SK-N-MC (cell line): ENCODE results near the gene SLC35B1.
A peak's percentile ranks its signal among the peaks of the same experiment; 100 is the strongest.

ENCODE experiments used
- DNase-seq: peaks from one replicate; pipeline ENCODE4 v3.0.0-alpha.2; 2011; ENCODE audit warnings: low read depth, low spot score
- H3K27ac ChIP-seq: fragments of 200-600 bp; sonication (generic); 2 replicates; pipeline ENCODE4 v1.5.1; 2016; ENCODE audit warnings: mixed run types
- H3K36me3 ChIP-seq: fragments of 200-600 bp; sonication (generic); 2 replicates; pipeline ENCODE4 v1.6.1; 2017; ENCODE audit warnings: antibody characterized with exemption, low read length, mixed read lengths; ENCODE audit not compliant: insufficient read depth
- H3K4me3 ChIP-seq: fragments of 200-600 bp; sonication (generic); 2 replicates; pipeline ENCODE4 v1.5.1; 2016
- H3K9ac ChIP-seq: fragments of 200-600 bp; sonication (generic); 2 replicates; pipeline ENCODE4 v1.8.0; 2017; ENCODE audit warnings: mixed run types, mixed read lengths; ENCODE audit not compliant: insufficient read length
- H3K9me3 ChIP-seq: fragments of 200-600 bp; sonication (generic); 2 replicates; pipeline ENCODE4 v1.6.1; 2017; ENCODE audit warnings: low read depth, mild to moderate bottlenecking, antibody characterized with exemption, low read length, moderate library complexity, mixed read lengths
- EZH2 ChIP-seq: fragments of 200-600 bp; sonication (generic); IDR thresholded peaks from one replicate; pipeline ENCODE4 v1.6.1; 2017; ENCODE audit warnings: antibody characterized with exemption
- FOXP2 ChIP-seq: optimal IDR thresholded peaks from 2 replicates; pipeline ENCODE3; 2011; ENCODE audit warnings: mild to moderate bottlenecking, moderate library complexity; ENCODE audit not compliant: insufficient read depth; ENCODE audit errors: extremely low read length, control extremely low read depth
- POLR2AphosphoS5 ChIP-seq: IDR thresholded peaks from 2 replicates; pipeline ENCODE4 v1.6.1; 2012; ENCODE audit warnings: mild to moderate bottlenecking, low read depth, low read length, borderline replicate concordance

The SLC35B1 gene

DNA sequence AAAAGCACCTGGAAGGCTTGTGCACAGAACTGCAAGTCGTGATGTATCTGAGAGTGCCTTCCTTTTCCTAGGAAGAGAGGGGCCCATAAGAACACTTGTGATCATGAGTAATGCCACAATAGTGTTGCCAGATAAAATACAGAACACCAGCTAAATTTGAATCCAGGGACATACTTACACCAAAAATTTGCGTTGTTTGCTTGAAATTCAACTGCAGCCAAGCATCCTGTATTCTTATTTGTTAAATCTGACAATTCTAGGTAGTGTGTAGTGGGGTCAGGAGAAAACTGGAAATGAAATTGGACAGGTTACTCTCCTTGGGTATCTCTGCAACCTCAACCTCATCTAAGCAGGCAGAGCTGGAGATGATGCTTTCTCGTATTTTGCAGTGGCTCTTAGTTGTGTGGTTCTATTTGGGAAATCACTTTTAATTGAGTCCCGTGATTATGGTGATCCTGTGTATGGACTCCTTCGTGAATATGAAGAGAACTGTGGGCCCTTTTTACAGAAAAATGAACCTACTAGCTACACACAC is 12.0 kb downstream of the SLC35B1 start:
- Histone ChIP-seq H3K9ac (no peak overlapping the region), H3K36me3 (peaks cover 9% of the 10 kb centered on the region; the same call in 1 of the 2 replicates), H3K4me3 (no peak overlapping the region), H3K9me3 (no peaks in the 10 kb centered on the region), H3K27ac (no peak overlapping the region)
- TF ChIP-seq EZH2 (no peak), FOXP2 (no peak)
- no peak for DNase-seq

DNA sequence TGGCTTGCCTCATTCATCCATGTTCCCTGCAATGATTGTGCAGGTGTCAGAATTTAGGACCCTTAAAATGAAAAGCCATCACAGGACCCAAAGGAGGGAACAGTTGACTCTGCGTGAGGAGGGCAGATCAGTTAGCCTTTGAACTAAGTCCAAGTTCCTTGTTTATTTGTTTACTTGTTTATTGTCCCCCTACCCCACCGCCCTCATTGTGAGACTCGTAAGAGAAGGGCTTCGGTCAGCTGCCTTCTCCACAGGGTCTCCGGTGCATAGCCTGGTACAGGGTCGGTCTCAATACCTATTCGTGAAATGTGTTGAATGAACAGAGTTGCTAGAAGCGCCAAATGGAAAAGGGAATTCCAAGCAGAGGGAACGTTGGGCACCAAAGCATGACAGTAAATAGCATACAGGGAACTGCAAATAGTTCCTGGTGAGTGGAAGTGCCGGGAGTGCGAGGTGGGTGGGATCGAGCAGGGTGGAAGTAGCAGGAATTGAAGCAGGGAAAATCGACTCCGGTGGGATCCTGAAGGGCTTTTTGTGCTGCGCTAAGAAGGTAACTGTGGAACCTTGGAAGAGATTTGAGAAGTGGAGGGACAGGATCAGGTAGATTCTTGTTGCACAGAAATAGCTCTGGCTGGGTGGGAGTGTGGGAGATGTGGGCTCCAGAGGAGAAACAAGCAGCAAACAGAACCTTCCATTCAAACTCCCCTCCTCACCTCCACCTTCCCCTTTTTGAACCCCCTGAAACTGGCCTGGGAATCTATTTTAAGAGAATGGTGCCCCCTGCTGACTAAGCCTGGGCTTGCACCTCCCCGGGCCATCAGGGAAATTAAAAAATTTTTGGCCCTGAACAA is 12.7 kb downstream of the SLC35B1 start:
- Histone ChIP-seq H3K36me3 (peaks cover 2% of the 10 kb centered on the region; the same call in 1 of the 2 replicates), H3K4me3 (no peak overlapping the region), H3K27ac (no peak overlapping the region), H3K9ac (no peak overlapping the region), H3K9me3 (no peaks in the 10 kb centered on the region)
- no peak for TF ChIP-seq POLR2AphosphoS5
- no peak for TF ChIP-seq EZH2
- no peak for TF ChIP-seq FOXP2
- DNase-seq: no peak

DNA sequence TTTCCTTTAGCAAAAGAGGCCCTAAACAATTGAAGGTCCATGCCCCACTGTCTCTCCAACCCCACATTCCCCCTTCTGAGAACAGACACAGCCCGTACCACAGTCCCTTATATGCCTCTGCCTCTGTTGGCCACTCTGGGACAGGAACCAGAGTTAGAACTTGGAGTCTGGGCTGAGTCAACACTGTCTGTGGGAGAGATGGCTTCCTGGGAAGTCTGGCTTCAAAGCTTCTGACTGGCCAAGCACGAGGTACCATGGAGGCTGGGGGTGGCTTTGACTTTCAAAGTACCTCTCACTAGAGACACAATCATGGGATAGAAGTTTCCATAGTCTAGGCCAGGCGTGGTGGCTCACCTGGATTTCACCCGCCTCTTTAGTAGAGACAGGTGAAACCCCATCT is 15.0 kb downstream of the SLC35B1 start:
- H3K27ac ChIP-seq: no peak overlapping the region
- H3K9me3 ChIP-seq: no peaks in the 10 kb centered on the region
- no peak for TF ChIP-seq EZH2
- TF ChIP-seq FOXP2: no peak
- H3K4me3 ChIP-seq: no peak overlapping the region
- no peak overlapping the region for H3K9ac ChIP-seq
- H3K36me3 ChIP-seq: no peaks in the 10 kb centered on the region
- DNase-seq: no peak

DNA sequence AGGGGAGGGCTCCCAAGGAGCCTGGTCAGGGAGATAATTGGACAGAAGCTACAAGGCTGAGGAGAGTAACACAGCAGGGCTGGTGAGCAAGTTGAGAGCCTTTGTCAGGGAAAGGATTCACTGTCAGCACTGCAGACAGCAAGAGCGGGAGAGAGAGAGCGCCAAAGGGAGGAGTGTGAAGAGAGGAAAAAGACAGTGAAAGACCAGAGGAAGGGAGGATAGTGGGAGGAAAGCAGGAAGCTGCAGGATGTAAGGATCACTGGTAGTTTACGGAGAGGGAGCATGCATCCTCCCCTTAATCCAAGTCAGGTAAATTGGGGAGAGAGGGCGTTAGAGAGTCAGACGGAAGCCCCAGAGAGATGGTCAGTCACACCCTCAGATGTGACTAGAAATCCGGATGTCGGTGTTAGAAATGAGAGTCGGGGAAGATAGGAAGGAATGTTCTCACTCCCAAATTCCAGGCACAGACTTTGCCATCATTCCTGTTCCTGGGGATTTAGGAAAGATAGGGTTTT is 16.0 kb downstream of the SLC35B1 start:
- Histone ChIP-seq H3K27ac (no peak overlapping the region), H3K36me3 (no peaks in the 10 kb centered on the region), H3K9ac (no peak overlapping the region), H3K4me3 (no peak overlapping the region), H3K9me3 (no peaks in the 10 kb centered on the region)
- no peak for DNase-seq
- TF ChIP-seq EZH2 (no peak), FOXP2 (no peak), POLR2AphosphoS5 (no peak)

DNA sequence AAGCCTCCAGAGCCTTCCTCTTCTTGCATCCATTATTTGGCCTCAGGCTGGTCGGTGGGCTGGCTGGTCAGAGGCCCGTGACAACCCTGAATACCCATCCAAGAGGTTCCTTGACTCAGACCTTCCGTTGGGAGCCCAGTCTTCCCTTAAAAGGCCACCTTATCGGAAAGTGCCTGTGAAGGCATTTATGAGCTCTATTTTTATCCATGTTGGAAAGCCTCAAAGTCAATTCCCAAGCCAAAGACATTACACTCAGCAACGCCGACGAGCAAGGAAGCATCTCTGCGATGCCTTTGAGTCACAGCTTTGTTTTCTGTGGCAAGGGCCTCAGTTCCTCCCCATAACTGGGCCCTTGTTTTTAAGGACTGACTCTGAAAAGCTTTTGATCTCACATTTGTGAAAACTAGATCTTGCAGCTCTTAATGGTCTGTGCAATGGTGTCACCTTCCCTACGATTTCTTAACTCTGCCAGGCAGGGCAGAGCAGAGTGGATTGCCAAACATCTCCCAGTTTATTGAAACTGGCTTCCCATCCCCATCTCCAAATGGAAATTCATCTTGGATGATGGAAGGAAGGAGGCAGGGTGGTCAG is 16.6 kb downstream of the SLC35B1 start:
- DNase-seq: no peak

DNA sequence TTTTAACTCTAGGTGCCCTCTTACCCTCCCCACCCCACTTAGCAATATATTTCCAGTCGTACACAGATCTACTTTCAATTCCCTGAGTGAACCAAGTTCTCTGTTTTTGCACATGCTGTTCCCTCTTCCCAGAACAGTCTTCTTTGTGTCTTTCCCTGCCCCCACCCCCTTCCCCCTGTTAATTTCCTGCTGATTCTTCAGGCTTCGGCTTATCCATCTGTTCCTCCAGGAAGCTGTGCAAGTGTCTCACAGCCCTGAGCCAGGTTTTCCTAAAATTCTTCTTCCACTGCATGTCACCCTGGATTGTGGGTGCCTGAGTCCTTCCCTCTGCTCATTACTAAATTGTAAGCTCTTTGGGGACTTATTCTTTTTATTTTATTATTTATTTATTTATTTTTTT is 17.5 kb downstream of the SLC35B1 start:
- DNase-seq: no peak
- TF ChIP-seq EZH2 (no peak), POLR2AphosphoS5 (no peak), FOXP2 (no peak)

More for the DNA sequence above, 16.6 kb downstream of the SLC35B1 start:
- Histone ChIP-seq H3K9ac (no peak overlapping the region), H3K36me3 (no peaks in the 10 kb centered on the region), H3K9me3 (no peaks in the 10 kb centered on the region), H3K4me3 (no peak overlapping the region), H3K27ac (no peak overlapping the region)
- no peak for TF ChIP-seq EZH2
- no peak for TF ChIP-seq POLR2AphosphoS5
- TF ChIP-seq FOXP2: no peak

DNA sequence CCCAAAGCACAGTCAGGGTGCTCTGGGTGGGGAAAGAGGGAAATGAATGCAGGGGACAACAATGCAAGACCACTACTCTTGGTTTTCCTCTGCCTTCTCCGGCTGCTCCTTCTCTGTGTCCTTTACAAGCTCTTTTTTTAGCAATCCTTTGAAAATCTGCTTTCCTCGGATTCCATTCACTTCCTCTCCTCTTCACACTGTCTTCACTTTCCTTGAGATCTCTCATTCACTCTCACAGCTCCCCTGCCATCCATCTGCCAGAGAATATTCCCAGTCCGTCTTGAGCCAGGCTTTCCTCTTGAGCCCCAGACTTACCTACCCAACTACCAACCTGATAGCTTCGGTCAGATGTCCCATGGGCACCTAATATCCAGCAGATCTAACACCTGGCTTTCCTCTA is 18.9 kb downstream of the SLC35B1 start:
- DNase-seq: no peak
- Histone ChIP-seq H3K4me3 (no peak overlapping the region), H3K9me3 (no peaks in the 10 kb centered on the region), H3K36me3 (no peaks in the 10 kb centered on the region), H3K27ac (no peak overlapping the region), H3K9ac (no peak overlapping the region)
- TF ChIP-seq FOXP2 (no peak), EZH2 (no peak), POLR2AphosphoS5 (no peak)

More for the DNA sequence above, 17.5 kb downstream of the SLC35B1 start:
- no peaks in the 10 kb centered on the region for H3K36me3 ChIP-seq
- H3K9ac ChIP-seq: no peak overlapping the region
- H3K27ac ChIP-seq: no peak overlapping the region
- H3K4me3 ChIP-seq: no peak overlapping the region
- no peaks in the 10 kb centered on the region for H3K9me3 ChIP-seq

DNA sequence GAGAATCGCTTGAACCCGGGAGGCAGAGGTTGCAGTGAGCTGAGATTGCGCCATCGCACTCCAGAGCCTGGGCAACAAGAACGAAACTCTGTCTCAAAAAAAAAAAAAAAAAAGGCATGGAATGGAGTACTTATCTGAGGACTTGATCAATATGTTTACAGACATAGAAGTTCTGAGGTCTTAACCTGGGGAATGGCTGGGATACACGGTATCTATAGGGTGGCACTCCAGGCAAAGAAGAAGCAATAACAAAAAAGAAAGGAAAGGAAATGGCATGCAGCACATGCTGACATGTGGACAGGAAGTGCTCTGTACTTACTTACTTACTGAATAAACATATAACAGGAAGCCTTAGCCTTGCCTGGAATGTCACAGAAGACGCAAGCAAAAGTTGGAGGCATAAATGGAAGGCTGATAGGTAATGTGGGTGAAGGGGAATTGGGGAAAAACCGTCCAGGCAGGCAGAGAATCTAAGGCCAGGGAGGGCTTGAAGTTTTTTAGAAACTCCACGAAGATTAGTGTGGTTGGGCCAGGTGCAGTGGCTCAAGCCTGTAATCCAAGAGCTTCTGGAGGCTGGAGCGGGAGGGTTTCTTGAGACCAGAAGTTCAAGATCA is 19.8 kb downstream of the SLC35B1 start:
- Histone ChIP-seq H3K9me3 (no peaks in the 10 kb centered on the region), H3K9ac (no peak overlapping the region), H3K36me3 (no peaks in the 10 kb centered on the region), H3K27ac (peak overlapping the region; percentile 71), H3K4me3 (no peak overlapping the region)
- DNase-seq: peak; percentile 72
- TF ChIP-seq POLR2AphosphoS5 (no peak), EZH2 (no peak), FOXP2 (no peak)
